ENCODE data around the gene PLCB1. TPM values are rescaled to one million over a fixed set of nuclear protein-coding genes. Genes with fewer than 3 reads are reported as not detected.

The PLCB1 gene
- total and polyA plus RNA-seq, 2 donors (not counting 1 experiment from before 2014, with no cell fraction given), result 13.4 to 23.3 TPM

- Histone ChIP-seq H3K27ac (ENCODE audit: insufficient read depth, low read length) (no peak overlapping the region), H3K36me3 (ENCODE audit: control insufficient read depth, insufficient read depth, low read length) (no peaks in the 10 kb centered on the region), H3K27me3 (ENCODE audit: control insufficient read depth, insufficient read depth, low read length) (no peaks in the 10 kb centered on the region), H3K4me1 (ENCODE audit: control insufficient read depth, extremely low read depth, insufficient read depth, low read length) (peaks cover 2% of the 10 kb centered on the region), H4K20me1 (ENCODE audit: control insufficient read depth, extremely low read depth, insufficient read depth, low read length) (no peaks in the 10 kb centered on the region), H2AFZ (ENCODE audit: low read length) (no peak overlapping the region), H3K9me3 (ENCODE audit: control insufficient read depth, insufficient read depth, low read depth, low read length) (no peaks in the 10 kb centered on the region), H3K4me3 (replicated peaks in 1 of 4; ENCODE audit: control extremely low read depth in 1 of 4, insufficient read depth in 1 of 4, low read depth in 3 of 4, low read length in 4 of 4) (no peak overlapping the region), H3K9ac (ENCODE audit: insufficient read depth, low read length) (no peak overlapping the region), H3K4me2 (ENCODE audit: extremely low read depth, insufficient read depth, low read length) (no peak overlapping the region), H3K79me2 (ENCODE audit: control insufficient read depth, insufficient read depth, low read length) (no peaks in the 10 kb centered on the region)
- no peak for TF ChIP-seq EZH2 (IDR thresholded peaks at IDR 0.05; ENCODE audit: low read length, missing control alignments)
- TF ChIP-seq CTCF (conservative IDR thresholded peaks at IDR 0.05 in 1 of 2, IDR thresholded peaks at IDR 0.05 in 1 of 2; ENCODE audit: low read depth in 1 of 2, low read length in 2 of 2), result no peak
- no peak for DNase-seq (ENCODE audit: low read depth in 2 of 2)
Measured at GRCh38 chr20:8431538-8432434, 299.7 kb downstream of the PLCB1 start.

GRCh38 chr20:8432435-8433148 lies 300.5 kb downstream of the PLCB1 start:
- Histone ChIP-seq H3K4me2 (ENCODE audit: extremely low read depth, insufficient read depth, low read length) (no peak overlapping the region), H3K27ac (ENCODE audit: insufficient read depth, low read length) (no peak overlapping the region), H4K20me1 (ENCODE audit: control insufficient read depth, extremely low read depth, insufficient read depth, low read length) (no peaks in the 10 kb centered on the region), H3K27me3 (ENCODE audit: control insufficient read depth, insufficient read depth, low read length) (no peaks in the 10 kb centered on the region), H2AFZ (ENCODE audit: low read length) (no peak overlapping the region), H3K4me1 (ENCODE audit: control insufficient read depth, extremely low read depth, insufficient read depth, low read length) (peaks cover 2% of the 10 kb centered on the region), H3K36me3 (ENCODE audit: control insufficient read depth, insufficient read depth, low read length) (no peaks in the 10 kb centered on the region), H3K79me2 (ENCODE audit: control insufficient read depth, insufficient read depth, low read length) (no peaks in the 10 kb centered on the region), H3K9ac (ENCODE audit: insufficient read depth, low read length) (no peak overlapping the region), H3K4me3 (replicated peaks in 1 of 4; ENCODE audit: control extremely low read depth in 1 of 4, insufficient read depth in 1 of 4, low read depth in 3 of 4, low read length in 4 of 4) (no peak overlapping the region), H3K9me3 (ENCODE audit: control insufficient read depth, insufficient read depth, low read depth, low read length) (no peaks in the 10 kb centered on the region)
- no peak for DNase-seq (ENCODE audit: low read depth in 2 of 2)
- TF ChIP-seq EZH2 (IDR thresholded peaks at IDR 0.05; ENCODE audit: low read length, missing control alignments) (no peak), CTCF (conservative IDR thresholded peaks at IDR 0.05 in 1 of 2, IDR thresholded peaks at IDR 0.05 in 1 of 2; ENCODE audit: low read depth in 1 of 2, low read length in 2 of 2) (no peak)

- no peak for DNase-seq (ENCODE audit: low read depth in 2 of 2)
- Histone ChIP-seq H3K4me3 (replicated peaks in 1 of 4; ENCODE audit: control extremely low read depth in 1 of 4, insufficient read depth in 1 of 4, low read depth in 3 of 4, low read length in 4 of 4) (no peak overlapping the region), H4K20me1 (ENCODE audit: control insufficient read depth, extremely low read depth, insufficient read depth, low read length) (no peaks in the 10 kb centered on the region), H3K36me3 (ENCODE audit: control insufficient read depth, insufficient read depth, low read length) (no peaks in the 10 kb centered on the region), H3K4me2 (ENCODE audit: extremely low read depth, insufficient read depth, low read length) (no peak overlapping the region), H3K9ac (ENCODE audit: insufficient read depth, low read length) (no peak overlapping the region), H3K9me3 (ENCODE audit: control insufficient read depth, insufficient read depth, low read depth, low read length) (no peaks in the 10 kb centered on the region), H3K79me2 (ENCODE audit: control insufficient read depth, insufficient read depth, low read length) (no peaks in the 10 kb centered on the region), H3K27me3 (ENCODE audit: control insufficient read depth, insufficient read depth, low read length) (no peaks in the 10 kb centered on the region), H3K27ac (ENCODE audit: insufficient read depth, low read length) (no peak overlapping the region), H2AFZ (ENCODE audit: low read length) (no peak overlapping the region), H3K4me1 (ENCODE audit: control insufficient read depth, extremely low read depth, insufficient read depth, low read length) (peaks cover 2% of the 10 kb centered on the region)
- no peak for TF ChIP-seq CTCF (conservative IDR thresholded peaks at IDR 0.05 in 1 of 2, IDR thresholded peaks at IDR 0.05 in 1 of 2; ENCODE audit: low read depth in 1 of 2, low read length in 2 of 2)
- no peak for TF ChIP-seq EZH2 (IDR thresholded peaks at IDR 0.05; ENCODE audit: low read length, missing control alignments)
Measured at GRCh38 chr20:8433291-8433690, 301.2 kb downstream of the PLCB1 start.
